ENCODE measurements around the gene TNFRSF4.

The TNFRSF4 gene

DNA sequence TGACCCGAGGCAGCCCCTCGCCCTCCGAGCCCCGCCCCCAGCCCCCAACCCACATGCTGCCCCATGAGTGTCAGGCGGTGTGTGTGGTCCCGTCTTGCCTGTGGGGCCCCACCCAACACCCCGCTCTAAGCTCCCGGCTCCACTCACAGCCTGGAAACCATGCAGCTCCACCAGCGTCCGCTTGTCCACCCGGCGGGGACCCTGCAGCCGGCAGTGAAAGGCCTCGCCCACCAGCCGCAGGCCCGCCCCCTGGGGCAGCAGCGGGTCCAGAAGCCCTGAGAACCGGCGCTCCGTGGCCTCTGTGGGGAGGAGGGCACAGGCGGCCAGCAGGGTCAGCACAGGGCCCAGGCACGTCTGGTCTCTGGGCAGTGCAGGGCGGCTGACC lies 29.8 kb upstream of the TNFRSF4 start:
- Histone ChIP-seq H3K4me1 (peaks cover 0 to 27% (median 5%) of the 10 kb centered on the region in 4 donors), H3K27me3 (peaks cover 0 to 61% of the 10 kb centered on the region in 2 donors), H3K27ac (no peak overlapping the region), H3K9me3 (no peaks in the 10 kb centered on the region), H3K36me3 (peaks cover 0 to 12% (median 5%) of the 10 kb centered on the region in 3 donors), H3K4me3 (no peak overlapping the region)
- intact Hi-C loops (cut with DNase I; ENCODE audit: low total_unique reads), result no loop called here
- no peak for DNase-seq
- TF ChIP-seq, protein P1, sequence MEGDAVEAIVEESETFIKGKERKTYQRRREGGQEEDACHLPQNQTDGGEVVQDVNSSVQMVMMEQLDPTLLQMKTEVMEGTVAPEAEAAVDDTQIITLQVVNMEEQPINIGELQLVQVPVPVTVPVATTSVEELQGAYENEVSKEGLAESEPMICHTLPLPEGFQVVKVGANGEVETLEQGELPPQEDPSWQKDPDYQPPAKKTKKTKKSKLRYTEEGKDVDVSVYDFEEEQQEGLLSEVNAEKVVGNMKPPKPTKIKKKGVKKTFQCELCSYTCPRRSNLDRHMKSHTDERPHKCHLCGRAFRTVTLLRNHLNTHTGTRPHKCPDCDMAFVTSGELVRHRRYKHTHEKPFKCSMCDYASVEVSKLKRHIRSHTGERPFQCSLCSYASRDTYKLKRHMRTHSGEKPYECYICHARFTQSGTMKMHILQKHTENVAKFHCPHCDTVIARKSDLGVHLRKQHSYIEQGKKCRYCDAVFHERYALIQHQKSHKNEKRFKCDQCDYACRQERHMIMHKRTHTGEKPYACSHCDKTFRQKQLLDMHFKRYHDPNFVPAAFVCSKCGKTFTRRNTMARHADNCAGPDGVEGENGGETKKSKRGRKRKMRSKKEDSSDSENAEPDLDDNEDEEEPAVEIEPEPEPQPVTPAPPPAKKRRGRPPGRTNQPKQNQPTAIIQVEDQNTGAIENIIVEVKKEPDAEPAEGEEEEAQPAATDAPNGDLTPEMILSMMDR (IDR thresholded peaks at IDR 0.05), result no peak

DNA sequence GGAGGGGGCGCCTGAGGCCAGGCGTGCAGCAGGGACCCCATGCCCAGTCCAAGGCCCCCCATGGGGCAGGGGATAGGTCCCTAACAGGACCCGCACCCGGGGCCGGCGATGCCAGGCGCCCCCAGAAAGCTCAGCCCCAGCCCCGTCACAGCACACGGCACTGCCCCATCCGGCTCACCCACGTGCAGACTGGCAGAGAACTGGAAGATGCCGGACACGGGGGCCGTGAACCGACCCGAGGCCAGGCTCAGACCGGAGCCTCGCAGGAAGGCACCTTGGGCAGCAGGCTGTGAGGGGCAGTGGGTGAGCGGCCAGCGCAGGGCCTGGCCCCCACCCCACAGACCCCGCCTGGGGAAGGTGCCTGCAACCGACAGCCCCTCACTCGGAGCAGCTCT lies 29.3 kb upstream of the TNFRSF4 start:
- TF ChIP-seq, protein P1 (IDR thresholded peaks at IDR 0.05), result no peak
- Histone ChIP-seq H3K27me3 (peaks cover 0 to 63% of the 10 kb centered on the region in 2 donors), H3K36me3 (peaks cover 0 to 12% (median 5%) of the 10 kb centered on the region in 3 donors), H3K4me1 (peaks cover 0 to 33% (median 5%) of the 10 kb centered on the region in 4 donors), H3K27ac (no peak overlapping the region), H3K4me3 (no peak overlapping the region), H3K9me3 (no peaks in the 10 kb centered on the region)
- no peak for DNase-seq
- intact Hi-C loops (cut with DNase I; ENCODE audit: low total_unique reads), result no loop called here

DNA sequence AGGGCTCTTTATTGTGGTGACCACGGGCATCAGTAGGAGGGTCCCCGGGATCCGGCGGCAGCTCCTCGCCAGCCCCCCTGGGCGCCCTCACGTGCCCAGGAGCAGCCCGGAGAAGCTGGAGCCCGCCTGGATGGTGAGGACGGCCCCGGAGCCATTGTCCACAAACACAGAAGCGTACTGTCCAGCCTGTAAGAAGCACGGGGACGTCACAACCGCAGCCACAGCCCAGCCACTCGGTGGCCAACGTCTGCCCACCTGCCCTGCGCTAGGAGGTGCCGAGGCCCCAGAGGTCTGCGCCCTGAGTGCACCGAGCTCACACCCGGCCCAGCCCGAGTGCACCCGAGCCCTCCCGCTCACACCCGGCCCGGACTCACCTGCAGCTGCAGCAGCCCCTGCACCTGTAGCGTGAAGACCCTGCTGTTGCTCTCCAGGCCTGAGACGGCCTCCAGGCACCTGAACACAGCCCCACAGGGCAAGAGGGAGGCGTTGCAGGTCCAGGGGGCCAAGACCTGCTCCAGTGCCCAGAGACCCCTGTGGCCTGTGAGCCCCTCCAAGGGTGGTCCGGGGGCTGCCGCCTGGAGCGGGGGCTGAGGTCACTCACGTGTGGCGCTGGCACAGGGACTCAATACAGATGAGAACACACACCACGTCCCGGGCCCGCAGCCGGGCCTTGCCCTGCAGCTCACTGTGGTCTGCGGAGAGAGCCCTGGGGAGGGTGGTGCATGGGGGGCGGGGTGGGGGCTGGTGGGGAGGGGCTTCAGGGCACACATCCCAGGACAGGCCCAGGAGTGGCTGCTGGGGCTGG lies 28.7 kb upstream of the TNFRSF4 start:
- Histone ChIP-seq H3K4me1 (peaks cover 0 to 38% (median 5%) of the 10 kb centered on the region in 4 donors), H3K36me3 (peaks cover 0 to 12% (median 5%) of the 10 kb centered on the region in 3 donors), H3K9me3 (no peaks in the 10 kb centered on the region), H3K27ac (no peak overlapping the region), H3K27me3 (peaks cover 0 to 63% of the 10 kb centered on the region in 2 donors), H3K4me3 (no peak overlapping the region)
- intact Hi-C loops (cut with DNase I; ENCODE audit: low total_unique reads), result no loop called here
- TF ChIP-seq, protein P1 (IDR thresholded peaks at IDR 0.05), result no peak
- no peak for DNase-seq

DNA sequence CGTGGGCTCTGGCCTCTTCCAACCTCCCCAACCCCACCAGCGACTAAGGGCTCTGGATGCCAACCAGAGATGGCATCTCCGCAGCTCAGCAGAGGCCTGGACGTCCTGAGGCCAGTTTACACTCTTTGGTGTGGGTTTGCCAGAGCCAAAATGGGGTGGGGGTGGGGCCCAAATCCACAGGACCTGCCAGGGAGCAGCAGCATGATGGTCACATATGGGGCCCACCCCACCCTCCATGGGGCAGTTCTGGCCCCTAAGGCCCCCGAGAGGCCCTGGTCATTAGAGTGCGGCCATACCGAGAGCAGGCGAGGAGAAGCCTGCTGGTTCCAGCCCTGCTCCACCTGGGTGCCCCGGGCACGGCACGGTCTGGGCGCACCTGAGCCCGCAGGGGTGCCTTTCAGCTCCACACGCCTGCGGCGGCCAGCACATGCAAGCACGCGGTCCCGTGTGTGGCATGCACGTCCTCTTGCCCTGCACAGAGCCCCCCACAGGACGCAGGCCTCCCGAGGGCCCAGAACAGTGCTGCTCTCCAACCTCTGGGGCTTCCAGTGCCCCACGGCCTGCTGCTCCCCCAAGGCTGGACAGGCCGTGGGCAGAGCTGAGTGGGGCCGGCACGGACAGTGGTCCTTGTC lies 27.8 kb upstream of the TNFRSF4 start:
- peaks cover 0 to 12% (median 5%) of the 10 kb centered on the region in 3 donors for H3K36me3 ChIP-seq
- H3K9me3 ChIP-seq, result no peaks in the 10 kb centered on the region
- TF ChIP-seq, protein P1 (IDR thresholded peaks at IDR 0.05), result no peak
- peaks cover 0 to 35% (median 4%) of the 10 kb centered on the region in 4 donors for H3K4me1 ChIP-seq
- H3K4me3 ChIP-seq, result no peak overlapping the region
- no peak for DNase-seq
- no peak overlapping the region for H3K27ac ChIP-seq
- intact Hi-C loops (cut with DNase I; ENCODE audit: low total_unique reads), result no loop called here
- H3K27me3 ChIP-seq, result peaks cover 0 to 62% of the 10 kb centered on the region in 2 donors

DNA sequence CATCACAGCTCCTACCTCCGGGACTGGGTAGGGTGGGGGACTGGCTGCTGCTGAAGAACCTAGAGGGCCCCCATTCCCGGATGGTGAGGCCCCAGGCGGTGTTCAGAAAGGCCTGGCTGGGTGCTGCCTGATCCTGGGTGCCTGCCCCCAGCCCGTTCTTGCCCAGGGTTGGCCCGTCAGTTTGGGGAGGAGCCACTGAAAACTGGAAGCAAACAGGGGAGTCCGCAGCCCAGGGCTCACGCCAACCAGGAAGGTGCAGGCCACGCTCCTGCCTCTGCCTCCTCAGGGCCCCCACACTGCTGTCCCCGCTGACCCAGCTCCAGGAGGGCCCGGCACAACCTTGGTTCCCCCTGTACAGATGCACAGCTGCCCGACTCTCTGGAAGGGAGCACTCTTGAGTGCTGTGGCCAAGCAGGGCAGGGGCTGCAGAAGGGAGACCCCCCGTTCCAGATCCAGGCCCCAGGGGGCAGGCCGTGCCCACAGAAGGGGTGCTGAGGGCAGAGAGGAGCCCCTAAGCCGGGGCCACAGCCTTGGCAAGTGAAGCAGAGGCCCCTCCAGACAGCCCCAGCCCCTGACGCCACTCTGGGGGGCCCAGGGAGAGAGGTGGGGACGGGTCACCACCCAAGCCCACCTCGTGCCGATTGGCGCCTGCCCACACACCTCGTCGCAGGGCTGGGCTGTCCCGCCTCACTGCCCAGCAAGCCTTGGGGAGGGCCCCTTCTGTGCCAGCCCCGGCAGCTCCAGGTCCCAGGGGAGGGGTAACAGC lies 27.1 kb upstream of the TNFRSF4 start:
- intact Hi-C loops (cut with DNase I; ENCODE audit: low total_unique reads), result no loop called here
- Histone ChIP-seq H3K9me3 (no peaks in the 10 kb centered on the region), H3K36me3 (peaks cover 0 to 12% (median 5%) of the 10 kb centered on the region in 3 donors), H3K4me1 (peaks cover 0 to 29% (median 0%) of the 10 kb centered on the region in 4 donors), H3K27me3 (peaks cover 0 to 55% of the 10 kb centered on the region in 2 donors), H3K27ac (no peak overlapping the region), H3K4me3 (no peak overlapping the region)
- DNase-seq, result no peak
- TF ChIP-seq, protein P1 (IDR thresholded peaks at IDR 0.05), result no peak

Data from tibial artery (tissue), 4 donors.